HG03108 (cell line): ENCODE measurements around the gene PDE6G.
A peak's percentile ranks its signal among the peaks of the same experiment; 100 is the strongest.
"Not testable (repeated sequence)": the region's sequence is repeated elsewhere in the genome, so short reads cannot be mapped to it uniquely, and the experiment has no call there.

Experiments
- ATAC-seq: cut with Tn5 transposase; IDR thresholded peaks from one replicate; pipeline ENCODE4 v1.9.1; 2021; ENCODE audit warnings: moderate library complexity; ENCODE audit not compliant: unreplicated experiment

PDE6G gene

GRCh38 chr17:81636505-81637288, 19.6 kb downstream of the PDE6G start, which contains the start of the genes NPLOC4 and TSPAN10:
Gene NPLOC4 (minus strand): TSS chr17:81637112. CDS start chr17:81636930, 182 bp downstream.
Gene TSPAN10 (plus strand): TSS chr17:81637196. CDS start chr17:81642413, 5,217 bp downstream.
- ATAC-seq = peak; percentile 81

GRCh38 chr17:81635973-81636504, 20.3 kb downstream of the PDE6G start:
- no peak for ATAC-seq

- no peak for ATAC-seq
Observed at GRCh38 chr17:81635431-81635830, 20.9 kb downstream of the PDE6G start.

GRCh38 chr17:81631482-81631881, 24.9 kb downstream of the PDE6G start:
- ATAC-seq = no peak

GRCh38 chr17:81630274-81630673, 26.1 kb downstream of the PDE6G start:
- no peak for ATAC-seq

GRCh38 chr17:81621494-81622130, 34.7 kb downstream of the PDE6G start:
- ATAC-seq = no peak

- not testable (repeated sequence) for ATAC-seq
Observed at GRCh38 chr17:81618307-81618706, 38.0 kb downstream of the PDE6G start.

GRCh38 chr17:81616877-81617276, 39.5 kb downstream of the PDE6G start:
- no peak for ATAC-seq

GRCh38 chr17:81615401-81615930, 40.9 kb downstream of the PDE6G start:
- no peak for ATAC-seq

- no peak for ATAC-seq
Observed at GRCh38 chr17:81612172-81612970, 44.0 kb downstream of the PDE6G start.

- no peak for ATAC-seq
Observed at GRCh38 chr17:81609541-81610311, 46.6 kb downstream of the PDE6G start.

- no peak for ATAC-seq
Observed at GRCh38 chr17:81608605-81609004, 47.7 kb downstream of the PDE6G start.

GRCh38 chr17:81608082-81608481, 48.3 kb downstream of the PDE6G start:
- no peak for ATAC-seq

GRCh38 chr17:81607431-81607830, 48.9 kb downstream of the PDE6G start:
- no peak for ATAC-seq

- no peak for ATAC-seq
Observed at GRCh38 chr17:81603846-81604610, 52.3 kb downstream of the PDE6G start.

GRCh38 chr17:81601525-81602120, 54.7 kb downstream of the PDE6G start:
- peak; percentile 44 for ATAC-seq
